HEK293T (cell line): ENCODE measurements around the gene MAP3K20.

Experiments used
- ARNT ChIP-seq: fragments of 450-650 bp; IDR thresholded peaks from 2 replicates; pipeline ENCODE4 v1.6.1; 2017; ENCODE audit warnings: mild to moderate bottlenecking
- BHLHE40 ChIP-seq: fragments of 450-650 bp; IDR thresholded peaks from 2 replicates; pipeline ENCODE4 v1.6.1; 2016; ENCODE audit warnings: mild to moderate bottlenecking, moderate library complexity, borderline replicate concordance
- CTBP1 ChIP-seq: fragments of 450-650 bp; IDR thresholded peaks from 2 replicates; pipeline ENCODE4 v1.6.1; 2016; ENCODE audit warnings: borderline replicate concordance
- ELF4 ChIP-seq: fragments of 450-650 bp; IDR thresholded peaks from 2 replicates; pipeline ENCODE4 v1.6.1; 2017; ENCODE audit warnings: antibody characterized with exemption
- FOXA1 ChIP-seq: fragments of 450-650 bp; IDR thresholded peaks from 2 replicates; pipeline ENCODE4 v1.6.1; 2016; ENCODE audit warnings: mild to moderate bottlenecking
- FOXK2 ChIP-seq: fragments of 450-650 bp; IDR thresholded peaks from 2 replicates; pipeline ENCODE4 v1.6.1; 2016; ENCODE audit warnings: mild to moderate bottlenecking
- FOXM1 ChIP-seq: fragments of 450-650 bp; IDR thresholded peaks from 2 replicates; pipeline ENCODE4 v1.6.1; 2017; ENCODE audit warnings: mild to moderate bottlenecking, borderline replicate concordance
- L3MBTL2 ChIP-seq: fragments of 450-650 bp; conservative IDR thresholded peaks from 2 replicates; pipeline ENCODE4 v1.6.1; 2016; ENCODE audit warnings: mild to moderate bottlenecking
- NFRKB ChIP-seq: fragments of 450-650 bp; IDR thresholded peaks from 2 replicates; pipeline ENCODE4 v1.6.1; 2016; ENCODE audit warnings: mild to moderate bottlenecking, moderate library complexity
- PKNOX1 ChIP-seq: fragments of 450-650 bp; IDR thresholded peaks from 2 replicates; pipeline ENCODE4 v1.6.1; 2016
- SP1 ChIP-seq: fragments of 450-650 bp; IDR thresholded peaks from 2 replicates; pipeline ENCODE4 v1.6.1; 2017
- SUZ12 ChIP-seq: fragments of 450-650 bp; IDR thresholded peaks from 2 replicates; pipeline ENCODE4 v1.6.1; 2016; ENCODE audit warnings: mild to moderate bottlenecking
- TARDBP ChIP-seq: fragments of 450-650 bp; IDR thresholded peaks from 2 replicates; pipeline ENCODE4 v1.6.1; 2016
- ZNF384 ChIP-seq: fragments of 450-650 bp; IDR thresholded peaks from 2 replicates; pipeline ENCODE4 v1.6.1; 2016

- no peak for TF ChIP-seq ZNF384
- TF ChIP-seq FOXM1: no peak
- no peak for TF ChIP-seq CTBP1
- TF ChIP-seq SP1: no peak
- no peak for TF ChIP-seq NFRKB
- no peak for TF ChIP-seq SUZ12
- no peak for TF ChIP-seq BHLHE40
- TF ChIP-seq FOXA1: no peak
- TF ChIP-seq ELF4: no peak
- no peak for TF ChIP-seq FOXK2
- TF ChIP-seq L3MBTL2: no peak
- TF ChIP-seq PKNOX1: no peak
- no peak for TF ChIP-seq TARDBP
- no peak for TF ChIP-seq ARNT
These were observed 3.5 kb downstream of the MAP3K20 start for GRCh38 chr2:173079141-173079540.
